ENCODE measurements around the gene ARMC10.
"Not testable (repeated sequence)": the region's sequence is repeated elsewhere in the genome, so short reads cannot be mapped to it uniquely, and the experiment has no call there.

The ARMC10 gene

GRCh38 chr7:103076764-103077163 lies 1.8 kb downstream of the ARMC10 start:
- TF ChIP-seq CTCF (IDR thresholded peaks at IDR 0.05; ENCODE audit: low read depth, low read length, missing control alignments): no peak
- Histone ChIP-seq H3K36me3 (replicated peaks) (no peaks in the 10 kb centered on the region), H3K27ac (no peak overlapping the region), H3K4me3 (ENCODE audit: low read depth, low read length) (no peak overlapping the region), H3K27me3 (replicated peaks) (no peaks in the 10 kb centered on the region)
- DNase-seq: no peak
- in situ Hi-C loops (cut with HindIII; ENCODE audit: low pct_ligation_motif_present, low sequenced_read_pairs): no loop called here

GRCh38 chr7:103077318-103077717 lies 2.4 kb downstream of the ARMC10 start:
- Histone ChIP-seq H3K27me3 (replicated peaks) (no peaks in the 10 kb centered on the region), H3K4me3 (ENCODE audit: low read depth, low read length) (no peak overlapping the region), H3K36me3 (replicated peaks) (no peaks in the 10 kb centered on the region), H3K27ac (no peak overlapping the region)
- no peak for DNase-seq
- no peak for TF ChIP-seq CTCF (IDR thresholded peaks at IDR 0.05; ENCODE audit: low read depth, low read length, missing control alignments)
- in situ Hi-C loops (cut with HindIII; ENCODE audit: low pct_ligation_motif_present, low sequenced_read_pairs): no loop called here

GRCh38 chr7:103078226-103078625 lies 3.3 kb downstream of the ARMC10 start:
- H3K27ac ChIP-seq; H3K4me3 ChIP-seq (ENCODE audit: low read depth, low read length); H3K36me3 ChIP-seq (replicated peaks); in situ Hi-C loops (cut with HindIII; ENCODE audit: low pct_ligation_motif_present, low sequenced_read_pairs); H3K27me3 ChIP-seq (replicated peaks); DNase-seq: not testable (repeated sequence)

GRCh38 chr7:103079836-103080235 lies 4.9 kb downstream of the ARMC10 start:
- no peak for TF ChIP-seq CTCF (IDR thresholded peaks at IDR 0.05; ENCODE audit: low read depth, low read length, missing control alignments)
- in situ Hi-C loops (cut with HindIII; ENCODE audit: low pct_ligation_motif_present, low sequenced_read_pairs): no loop called here
- no peak for DNase-seq
- Histone ChIP-seq H3K36me3 (replicated peaks) (peaks cover 12% of the 10 kb centered on the region), H3K27me3 (replicated peaks) (no peaks in the 10 kb centered on the region), H3K27ac (no peak overlapping the region), H3K4me3 (ENCODE audit: low read depth, low read length) (no peak overlapping the region)

- H3K27me3 ChIP-seq (replicated peaks): no peaks in the 10 kb centered on the region
- peaks cover 15% of the 10 kb centered on the region for H3K36me3 ChIP-seq (replicated peaks)
- in situ Hi-C loops (cut with HindIII; ENCODE audit: low pct_ligation_motif_present, low sequenced_read_pairs): no loop called here
- H3K27ac ChIP-seq: no peak overlapping the region
- TF ChIP-seq CTCF (IDR thresholded peaks at IDR 0.05; ENCODE audit: low read depth, low read length, missing control alignments): no peak
- no peak for DNase-seq
- H3K4me3 ChIP-seq (ENCODE audit: low read depth, low read length): no peak overlapping the region
These were observed 6.0 kb downstream of the ARMC10 start for GRCh38 chr7:103080923-103081322.

- no peak for DNase-seq
- no peak overlapping the region for H3K4me3 ChIP-seq (ENCODE audit: low read depth, low read length)
- TF ChIP-seq CTCF (IDR thresholded peaks at IDR 0.05; ENCODE audit: low read depth, low read length, missing control alignments): no peak
- H3K36me3 ChIP-seq (replicated peaks): peaks cover 20% of the 10 kb centered on the region
- in situ Hi-C loops (cut with HindIII; ENCODE audit: low pct_ligation_motif_present, low sequenced_read_pairs): no loop called here
- H3K27me3 ChIP-seq (replicated peaks): no peaks in the 10 kb centered on the region
- no peak overlapping the region for H3K27ac ChIP-seq
These were observed 7.6 kb downstream of the ARMC10 start for GRCh38 chr7:103082497-103082896.
